HG03039 (cell line): ENCODE data around the gene DMBX1.

ENCODE experiments used
- ATAC-seq: cut with Tn5 transposase; IDR thresholded peaks from one replicate; pipeline ENCODE4 v1.9.1; 2021; ENCODE audit warnings: mild to moderate bottlenecking, moderate library complexity; ENCODE audit not compliant: unreplicated experiment

The DMBX1 gene

GRCh38 chr1:46480959-46481646 is 8.5 kb upstream of the DMBX1 start:
- ATAC-seq = no peak

- no peak for ATAC-seq
Measured at GRCh38 chr1:46481961-46482360, 7.7 kb upstream of the DMBX1 start.

GRCh38 chr1:46483589-46483988 is 6.0 kb upstream of the DMBX1 start:
- no peak for ATAC-seq

GRCh38 chr1:46484783-46485490 is 4.7 kb upstream of the DMBX1 start:
- ATAC-seq = no peak

GRCh38 chr1:46485564-46486431 is 3.8 kb upstream of the DMBX1 start:
- ATAC-seq = no peak

- ATAC-seq = no peak
Measured at GRCh38 chr1:46486432-46487015, 3.1 kb upstream of the DMBX1 start.

- no peak for ATAC-seq
Measured at GRCh38 chr1:46487818-46488218, 1.8 kb upstream of the DMBX1 start.

GRCh38 chr1:46488343-46489168 is 1.1 kb upstream of the DMBX1 start:
- ATAC-seq = no peak

GRCh38 chr1:46489169-46489637 is 433 bp upstream of the DMBX1 start:
- ATAC-seq = no peak

- ATAC-seq = no peak
Measured at GRCh38 chr1:46490406-46490655, 695 bp downstream of the DMBX1 start.

GRCh38 chr1:46490656-46491442 is 1.2 kb downstream of the DMBX1 start:
- no peak for ATAC-seq

GRCh38 chr1:46491443-46492268 is 2.0 kb downstream of the DMBX1 start:
- no peak for ATAC-seq

GRCh38 chr1:46492269-46492853 is 2.7 kb downstream of the DMBX1 start:
- ATAC-seq = no peak

GRCh38 chr1:46492871-46493270 is 3.2 kb downstream of the DMBX1 start:
- no peak for ATAC-seq

GRCh38 chr1:46493316-46494032 is 3.8 kb downstream of the DMBX1 start:
- ATAC-seq = no peak

- no peak for ATAC-seq
Measured at GRCh38 chr1:46494910-46495309, 5.3 kb downstream of the DMBX1 start.

- ATAC-seq = no peak
Measured at GRCh38 chr1:46495778-46496177, 6.1 kb downstream of the DMBX1 start.

GRCh38 chr1:46496505-46496904 is 6.9 kb downstream of the DMBX1 start:
- no peak for ATAC-seq
